ENCODE results near the gene RUNX3.

DNA sequence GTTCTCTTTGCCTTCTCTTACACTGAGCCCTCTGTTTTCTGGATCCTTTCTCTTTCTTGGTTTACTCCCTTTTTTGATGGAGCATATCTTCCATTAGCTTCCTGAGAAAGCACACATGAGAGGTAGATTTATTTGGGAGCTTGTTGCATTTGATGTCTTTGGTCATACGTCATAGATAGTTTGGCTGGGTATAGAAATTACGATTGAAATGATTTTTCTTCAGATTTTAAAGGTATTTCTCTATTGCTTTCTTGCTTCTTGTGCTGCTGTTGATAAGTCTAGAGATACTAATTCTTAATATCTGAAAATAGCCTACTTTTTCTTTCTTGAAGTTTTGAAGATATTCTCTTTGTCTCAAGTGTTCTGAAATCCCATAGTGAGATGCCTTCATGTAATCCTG is 45.3 kb upstream of the RUNX3 start:
- no peak for TF ChIP-seq EZH2 (IDR thresholded peaks at IDR 0.05; ENCODE audit: borderline replicate concordance, low read depth, low read length, poor library complexity, severe bottlenecking)
- TF ChIP-seq, protein P1, sequence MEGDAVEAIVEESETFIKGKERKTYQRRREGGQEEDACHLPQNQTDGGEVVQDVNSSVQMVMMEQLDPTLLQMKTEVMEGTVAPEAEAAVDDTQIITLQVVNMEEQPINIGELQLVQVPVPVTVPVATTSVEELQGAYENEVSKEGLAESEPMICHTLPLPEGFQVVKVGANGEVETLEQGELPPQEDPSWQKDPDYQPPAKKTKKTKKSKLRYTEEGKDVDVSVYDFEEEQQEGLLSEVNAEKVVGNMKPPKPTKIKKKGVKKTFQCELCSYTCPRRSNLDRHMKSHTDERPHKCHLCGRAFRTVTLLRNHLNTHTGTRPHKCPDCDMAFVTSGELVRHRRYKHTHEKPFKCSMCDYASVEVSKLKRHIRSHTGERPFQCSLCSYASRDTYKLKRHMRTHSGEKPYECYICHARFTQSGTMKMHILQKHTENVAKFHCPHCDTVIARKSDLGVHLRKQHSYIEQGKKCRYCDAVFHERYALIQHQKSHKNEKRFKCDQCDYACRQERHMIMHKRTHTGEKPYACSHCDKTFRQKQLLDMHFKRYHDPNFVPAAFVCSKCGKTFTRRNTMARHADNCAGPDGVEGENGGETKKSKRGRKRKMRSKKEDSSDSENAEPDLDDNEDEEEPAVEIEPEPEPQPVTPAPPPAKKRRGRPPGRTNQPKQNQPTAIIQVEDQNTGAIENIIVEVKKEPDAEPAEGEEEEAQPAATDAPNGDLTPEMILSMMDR (conservative IDR thresholded peaks at IDR 0.05; ENCODE audit: low read depth, low read length), result no peak
